K562 (cell line): ENCODE data around the gene RNF167. TPM values are rescaled to one million over a fixed set of nuclear protein-coding genes. Genes with fewer than 3 reads are reported as not detected.

Experiments
- ATAC-seq: fragments of 200-7000 bp; cut with Tn5 transposase; 3 replicates; pipeline ENCODE4 v1.9.1; 2020; ENCODE audit warnings: moderate library complexity
- BruUV-seq: library from RNA; stranded (reverse); fragments of 400-500 nt; replicated peaks from 2 replicates; lab custom pipeline; 2021; lab: Mats Ljungman, UMichigan
- CTCF ChIA-PET: fragments of 300-600 bp; formaldehyde crosslinking; extraction: SDS; loops from one replicate; lab custom pipeline; 2021; ENCODE audit warnings: low intra/inter-chr PET ratio; lab: Yijun Ruan, JAX
- POLR2A ChIA-PET: fragments of 300-600, 350-650 bp; sonication (Branson Sonifier 250); formaldehyde crosslinking; extraction: SDS; loops from one replicate; lab custom pipeline; 2021; ENCODE audit warnings: antibody characterized with exemption, inconsistent platforms; lab: Yijun Ruan, JAX
- DNase-seq, 4 experiments: peaks; one replicate each; pipeline versions ENCODE4 v3.0.0 to v3.0.0-alpha.2; 2011 to 2018; ENCODE audit warnings: low spot score in 3 of 4, mixed read lengths in 3 of 4; ENCODE audit errors: extremely low read depth in 1 of 4
- FAIRE-seq: peaks from 2 replicates; lab custom pipeline; 2011; peaks lifted over from hg19 to GRCh38; lab: Jason Lieb, UNC
- H2AFZ ChIP-seq: 2 replicates; pipeline ENCODE4 v1.6.0; 2011; ENCODE audit warnings: low read depth, low read length, control low read depth, inconsistent platforms
- H3K27ac ChIP-seq: fragments of 200-600 bp; 3 replicates; pipeline ENCODE4 v1.8.0; 2011; ENCODE audit warnings: low read depth, mild to moderate bottlenecking, control low read depth, inconsistent platforms, low read length, moderate library complexity, mixed read lengths; ENCODE audit errors: extremely low read depth
- H3K27me3 ChIP-seq, 2 experiments: fragments of 300-600 bp in 1 of 2; 2 replicates in 1 of 2; 3 replicates in 1 of 2; pipeline versions ENCODE4 v1.6.0 to v1.8.0; 2011; ENCODE audit warnings: inconsistent platforms in 2 of 2, low read length in 2 of 2, mild to moderate bottlenecking in 1 of 2, mixed read lengths in 1 of 2, moderate library complexity in 1 of 2; ENCODE audit not compliant: control insufficient read depth in 2 of 2, insufficient read depth in 2 of 2
- H3K36me3 ChIP-seq: fragments of 300-600 bp; 3 replicates; pipeline ENCODE4 v1.8.0; 2011; ENCODE audit warnings: mild to moderate bottlenecking, low read length, inconsistent platforms; ENCODE audit not compliant: control insufficient read depth, insufficient read depth
- H3K4me1 ChIP-seq, 2 experiments: fragments of 200-600 bp in 1 of 2; replicated peaks in 1 of 2; 2 replicates in 1 of 2; 3 replicates in 1 of 2; pipeline versions ENCODE4 v1.5.1 to v1.8.0; 2011; ENCODE audit warnings: inconsistent platforms in 2 of 2, low read length in 2 of 2, mild to moderate bottlenecking in 1 of 2, mixed read lengths in 1 of 2, moderate library complexity in 1 of 2; ENCODE audit not compliant: control insufficient read depth in 2 of 2, insufficient read depth in 2 of 2
- H3K4me2 ChIP-seq: 2 replicates; pipeline ENCODE4 v1.6.1; 2011; ENCODE audit warnings: low read length, control low read depth, inconsistent platforms, mixed read lengths; ENCODE audit not compliant: insufficient read depth
- H3K4me3 ChIP-seq: fragments of 200-600 bp; sonication (generic), shearing (Covaris generic); 2 replicates; pipeline ENCODE4 v1.5.1; 2016; ENCODE audit warnings: control low read depth, inconsistent platforms
- H3K79me2 ChIP-seq: fragments of 200-600 bp; 3 replicates; pipeline ENCODE4 v1.8.0; 2011; ENCODE audit warnings: low read length, inconsistent platforms; ENCODE audit not compliant: control insufficient read depth, insufficient read depth
- H3K9ac ChIP-seq, 2 experiments: 2 replicates each; pipeline versions ENCODE4 v1.6.0 to v1.6.1; 2011; ENCODE audit warnings: low read depth in 2 of 2, low read length in 2 of 2, control low read depth in 1 of 2, inconsistent platforms in 1 of 2, mild to moderate bottlenecking in 1 of 2, mixed read lengths in 1 of 2; ENCODE audit not compliant: insufficient read depth in 1 of 2
- H3K9me1 ChIP-seq: one replicate; pipeline ENCODE4 v1.6.0; 2011; ENCODE audit warnings: inconsistent platforms, mild to moderate bottlenecking, low read length, moderate library complexity; ENCODE audit not compliant: control insufficient read depth, insufficient read depth
- H3K9me3 ChIP-seq: replicated peaks from 2 replicates; pipeline ENCODE4 v1.5.1; 2011; ENCODE audit warnings: low read depth, low read length, inconsistent platforms; ENCODE audit not compliant: control insufficient read depth, insufficient read depth
- H4K20me1 ChIP-seq: replicated peaks from 2 replicates; pipeline ENCODE4 v1.6.1; 2011; ENCODE audit warnings: low read length, inconsistent platforms, mixed read lengths; ENCODE audit not compliant: control insufficient read depth, insufficient read depth
- BCLAF1 ChIP-seq, 2 experiments: fragments of 450-650 bp in 1 of 2; IDR thresholded peaks; 2 replicates each; pipeline ENCODE4 v1.6.1; 2011 to 2017; ENCODE audit warnings: low read depth in 2 of 2, antibody characterized with exemption in 1 of 2, borderline replicate concordance in 1 of 2, low read length in 1 of 2, mild to moderate bottlenecking in 1 of 2, mixed read lengths in 1 of 2; ENCODE audit not compliant: control insufficient read depth in 1 of 2
- CEBPG ChIP-seq, 3 experiments: fragments of 200-800 bp in 1 of 3; sonication (Bioruptor generic) in 1 of 3; sonication (generic) in 1 of 3; formaldehyde crosslinking in 1 of 3; IDR thresholded peaks in 2 of 3; conservative IDR thresholded peaks in 1 of 3; 2 replicates each; pipeline versions ENCODE4 v1.6.1 to v1.8.0; 2016 to 2022; ENCODE audit warnings: missing compliant biosample characterization in 2 of 3, missing genetic modification characterization in 2 of 3, mild to moderate bottlenecking in 1 of 3, missing genetic modification reagents in 1 of 3
- EHMT2 ChIP-seq: fragments of 450-650 bp; IDR thresholded peaks from 2 replicates; pipeline ENCODE4 v1.6.1; 2018; ENCODE audit warnings: antibody characterized with exemption
- GABPB1 ChIP-seq: sonication (generic); formaldehyde crosslinking; IDR thresholded peaks from 2 replicates; pipeline ENCODE4 v1.8.0; 2022; ENCODE audit warnings: mild to moderate bottlenecking, missing genetic modification reagents
- GTF2E2 ChIP-seq: fragments of 200-800 bp; sonication (Bioruptor generic); IDR thresholded peaks from 2 replicates; pipeline ENCODE4 v1.6.1; 2016; ENCODE audit warnings: missing genetic modification characterization, missing compliant biosample characterization
- IRF9 ChIP-seq: fragments of 450-650 bp; IDR thresholded peaks from 2 replicates; pipeline ENCODE4 v1.6.1; 2016; ENCODE audit warnings: missing biosample characterization, missing genetic modification characterization
- KDM2B ChIP-seq: fragments of 250-450 bp; sonication (Bioruptor Pico); IDR thresholded peaks from 2 replicates; pipeline ENCODE4 v1.8.0; 2021; ENCODE audit warnings: mild to moderate bottlenecking, moderate library complexity
- KLF13 ChIP-seq: fragments of 450-650 bp; IDR thresholded peaks from 2 replicates; pipeline ENCODE4 v1.6.1; 2016; ENCODE audit warnings: missing genetic modification characterization, low read depth, mild to moderate bottlenecking, missing compliant biosample characterization, moderate library complexity, borderline replicate concordance
- NCOA2 ChIP-seq, 2 experiments: fragments of 450-650 bp; IDR thresholded peaks; 2 replicates each; pipeline ENCODE4 v1.6.1; 2018; ENCODE audit warnings: mild to moderate bottlenecking in 2 of 2, moderate library complexity in 1 of 2; ENCODE audit not compliant: partially characterized antibody in 2 of 2
- NCOA4 ChIP-seq: fragments of 450-650 bp; IDR thresholded peaks from 2 replicates; pipeline ENCODE4 v1.6.1; 2018; ENCODE audit warnings: mild to moderate bottlenecking; ENCODE audit not compliant: partially characterized antibody
- PHF21A ChIP-seq: fragments of 450-650 bp; IDR thresholded peaks from 2 replicates; pipeline ENCODE4 v1.6.1; 2017; ENCODE audit warnings: low read depth, borderline replicate concordance
- STAT6 ChIP-seq: sonication (generic); formaldehyde crosslinking; IDR thresholded peaks from 2 replicates; pipeline ENCODE4 v1.8.1; 2023; ENCODE audit warnings: mild to moderate bottlenecking, missing genetic modification reagents
- TCF7L2 ChIP-seq: fragments of 150-350 bp; IDR thresholded peaks from 2 replicates; pipeline ENCODE4 v1.6.1; 2016; ENCODE audit warnings: low read depth, mild to moderate bottlenecking, low read length, moderate library complexity
- ZNF175 ChIP-seq: fragments of 200-800 bp; sonication (Bioruptor generic); IDR thresholded peaks from 2 replicates; pipeline ENCODE4 v1.6.1; 2016; ENCODE audit warnings: low read depth, mild to moderate bottlenecking, missing genetic modification characterization, missing compliant biosample characterization
- WGBS: fragments of 100-300 bp; shearing (Covaris generic); methylation state at CpG from one replicate; pipeline ENCODE4 v1.1.6; 2016; ENCODE audit warnings: low coverage, mixed read lengths; ENCODE audit not compliant: insufficient coverage; ENCODE audit errors: missing lambda C conversion rate; 5-methylcytosine and 5-hydroxymethylcytosine counted together
- in situ Hi-C: fragments of 300-500 bp; cut with MboI; formaldehyde crosslinking; loops from 4 replicates; pipeline ENCODE4 v1.15.0; 2018; ENCODE audit warnings: inconsistent platforms, mixed read lengths
- intact Hi-C: fragments of 100-400 bp; cut with micrococcal nuclease; formaldehyde crosslinking; loops from 2 replicates; pipeline ENCODE4 v1.14.2; 2022
- polyA plus RNA-seq, 8 experiments: library from polyadenylated mRNA; depleted of rRNA in 4 of 8; stranded (reverse) in 5 of 8; unstranded in 3 of 8; fragments of >200 nt; fragmentation: Nextera tagmentation in 2 of 8; fragmentation: Illumina TruSeq in 1 of 8; extraction: Ambion mirVana in 2 of 8; extraction: Trizol in 1 of 8; gene quantifications; 2 replicates each; pipeline versions ENCODE4 v1.2.1 to v1.2.3, GENCODE V29; 2011 to 2014; ENCODE audit warnings: inconsistent platforms in 1 of 8, missing spikeins in 1 of 8
- total RNA-seq, 7 experiments: library from RNA; depleted of rRNA in 6 of 7; stranded (reverse); fragments of >200 nt in 6 of 7; fragmentation: Illumina TruSeq in 2 of 7; extraction: Trizol in 2 of 7; gene quantifications; 2 replicates each; pipeline versions ENCODE4 v1.2.1 to v1.2.3, GENCODE V29; 2011 to 2021; ENCODE audit warnings: low replicate concordance in 1 of 7

RNF167 gene
- total and polyA plus RNA-seq, 9 of the 15 experiments (the other 6 are each of a cell fraction or from before 2014, with no cell fraction given): 16.5 to 143 (median 45.5) TPM

GRCh38 chr17:4969551-4970173, 29.6 kb downstream of the RNF167 start:
- WGBS: 83% methylated on average over 13 of the region's 16 CpGs
- H2AFZ ChIP-seq: no peak overlapping the region
- peaks cover 26% of the 10 kb centered on the region for H3K79me2 ChIP-seq
- in situ Hi-C loops: no loop called here
- peak overlapping the region; percentile 18; the same call in 1 of the 2 replicates for H3K4me2 ChIP-seq
- peak overlapping the region; percentile 95; the same call in 1 of the 3 replicates for H3K27ac ChIP-seq
- H3K4me1 ChIP-seq: peaks cover 23 to 26% of the 10 kb centered on the region in 2 experiments
- ChIA-PET CTCF (no interaction called here), POLR2A (interaction anchor here (0.6 to 1.4 kb wide), 5 partner anchors 10 to 864 kb away, joined by 3 to 8 read pairs (median 6); partner anchors contain the start of gene CAMTA2)
- no peaks in the 10 kb centered on the region for H3K27me3 ChIP-seq
- FAIRE-seq (no peak), DNase-seq (no peak), ATAC-seq (no peak)
- H3K4me3 ChIP-seq: no peak overlapping the region
- no peaks in the 10 kb centered on the region for H3K9me1 ChIP-seq
- no peaks in the 10 kb centered on the region for H3K9me3 ChIP-seq
- no peaks in the 10 kb centered on the region for H4K20me1 ChIP-seq
- intact Hi-C loops: loop anchor here (10.0 kb wide), 1 partner anchor 65 kb away; the partner anchor contains the start of gene CHRNE
- H3K9ac ChIP-seq: peak overlapping the region; percentile 52 to 89; a peak in 2 of 4 replicates
- H3K36me3 ChIP-seq: peaks cover 64% of the 10 kb centered on the region; the same call in 2 of the 3 replicates
- BruUV-seq: no TSS peak
- no peak for TF ChIP-seq NCOA4
- no peak for TF ChIP-seq BCLAF1 (IDR thresholded peaks at IDR 0.05; ENCODE audit: borderline replicate concordance in 1 of 2, control insufficient read depth in 1 of 2, low read depth in 2 of 2, low read length in 1 of 2)
- no peak for TF ChIP-seq PHF21A
- no peak for TF ChIP-seq KLF13
- TF ChIP-seq KDM2B (CRISPR knock-in tag): no peak
- peak; percentile 90 for TF ChIP-seq ZNF175 (CRISPR knock-in tag)
- no peak for TF ChIP-seq NCOA2 (IDR thresholded peaks at IDR 0.05; ENCODE audit: partially characterized antibody in 2 of 2)
- TF ChIP-seq GABPB1 (CRISPR knock-in tag): no peak
- TF ChIP-seq IRF9 (tag): no peak
- no peak for TF ChIP-seq EHMT2
- TF ChIP-seq GTF2E2 (tag): no peak
- no peak for TF ChIP-seq CEBPG (CRISPR knock-in tag; IDR thresholded peaks at IDR 0.05)
- peak in 1 of 2 experiments; percentile 66; a peak in 2 of 4 replicates for TF ChIP-seq CEBPG (tag; conservative IDR thresholded peaks at IDR 0.05 in 1 of 2, IDR thresholded peaks at IDR 0.05 in 1 of 2)
- no peak for TF ChIP-seq STAT6 (CRISPR knock-in tag)
- TF ChIP-seq TCF7L2: no peak
